HG02642 (cell line): Measurements from ENCODE around the gene STK32B.

Experiments used
- ATAC-seq: cut with Tn5 transposase; IDR thresholded peaks from one replicate; pipeline ENCODE4 v1.9.1; 2021; ENCODE audit warnings: mild to moderate bottlenecking; ENCODE audit not compliant: unreplicated experiment, poor library complexity

The STK32B gene

GRCh38 chr4:5458676-5459075, 407.4 kb downstream of the STK32B start:
- ATAC-seq = no peak

- no peak for ATAC-seq
Measured at GRCh38 chr4:5459236-5459635, 408.0 kb downstream of the STK32B start.

- no peak for ATAC-seq
Measured at GRCh38 chr4:5460106-5460801, 409.0 kb downstream of the STK32B start.

- ATAC-seq = no peak
Measured at GRCh38 chr4:5461477-5461876, 410.2 kb downstream of the STK32B start.

GRCh38 chr4:5462254-5462835, 411.1 kb downstream of the STK32B start:
- no peak for ATAC-seq

DNA sequence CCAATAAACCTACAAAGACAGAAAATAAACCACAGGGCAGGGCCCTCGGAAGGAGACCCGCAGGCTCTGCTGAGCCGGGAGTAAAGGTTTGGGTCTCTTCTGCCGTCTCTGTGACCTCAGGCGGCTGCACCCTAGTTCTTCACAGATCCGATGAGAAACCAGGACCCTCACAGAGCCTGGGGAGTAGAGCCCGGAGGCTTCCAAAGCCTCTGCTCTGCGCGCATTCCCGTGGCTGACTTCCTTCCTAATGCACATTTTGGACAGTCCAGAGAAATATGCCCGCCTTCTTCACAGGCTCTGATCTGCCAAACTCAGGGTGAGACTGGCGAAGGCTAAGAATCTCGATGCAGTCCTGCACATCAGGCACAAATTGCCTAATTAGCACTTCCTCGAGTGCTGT, 411.6 kb downstream of the STK32B start:
- no peak for ATAC-seq

DNA sequence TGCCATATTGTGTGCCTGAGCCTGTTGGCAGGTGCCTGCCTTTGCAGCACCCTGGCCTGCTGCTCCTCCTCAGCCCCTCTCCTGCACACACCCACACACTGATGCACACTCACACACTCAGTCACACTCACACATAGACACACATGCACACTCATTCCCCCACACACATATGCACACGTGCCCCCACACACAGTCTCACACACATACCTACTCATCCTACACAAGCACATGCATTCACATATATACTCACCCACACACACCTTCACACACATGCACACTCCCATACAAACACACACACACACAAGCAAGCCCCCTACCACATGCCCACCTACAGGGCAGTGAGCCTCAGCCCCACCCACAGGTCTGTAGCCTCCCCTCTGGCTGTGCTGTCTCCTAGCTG, 412.1 kb downstream of the STK32B start:
- ATAC-seq = no peak

- ATAC-seq = no peak
Measured at GRCh38 chr4:5463936-5464650, 412.8 kb downstream of the STK32B start.

DNA sequence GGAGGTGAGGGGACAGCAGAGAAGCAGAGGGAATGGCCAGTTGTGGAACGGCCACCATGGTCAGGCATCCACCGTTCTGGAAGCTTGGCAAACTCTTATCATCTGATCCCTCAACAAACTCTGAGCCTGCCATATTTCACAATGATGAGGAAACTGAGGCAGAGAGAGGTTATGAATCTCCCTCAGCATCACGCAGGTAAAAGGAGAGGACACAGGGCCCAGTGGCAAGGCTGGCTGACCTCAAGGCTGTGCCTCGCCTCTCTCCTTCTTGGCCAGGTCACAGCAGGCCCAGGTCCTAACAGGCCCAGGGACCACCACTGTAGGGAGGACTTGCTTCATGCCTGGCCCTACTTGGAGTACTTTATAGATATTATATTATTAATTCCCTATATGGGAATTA, 414.2 kb downstream of the STK32B start:
- ATAC-seq = no peak

- no peak for ATAC-seq
Measured at GRCh38 chr4:5465956-5466355, 414.7 kb downstream of the STK32B start.

DNA sequence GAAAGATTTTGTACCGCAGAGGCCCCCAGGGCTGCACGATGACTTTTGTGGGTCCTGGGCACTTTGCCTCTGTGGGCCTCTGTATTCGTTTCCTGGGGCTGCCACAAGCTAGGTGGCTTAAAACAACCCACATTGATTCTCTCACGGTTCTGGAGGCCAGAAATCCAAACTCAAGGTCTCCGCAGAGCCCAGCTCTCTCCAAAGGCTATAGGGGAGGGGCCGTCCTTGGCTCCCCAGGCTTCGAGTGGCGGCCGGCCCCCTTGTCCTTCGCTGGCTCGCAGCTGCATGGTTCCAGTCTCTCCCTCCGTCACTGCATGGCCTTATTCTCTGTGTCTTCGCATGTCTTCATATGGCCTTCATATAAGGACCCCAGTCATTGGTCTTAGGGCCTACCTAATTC, 415.8 kb downstream of the STK32B start:
- ATAC-seq = no peak

GRCh38 chr4:5469151-5469775, 418.0 kb downstream of the STK32B start:
- no peak for ATAC-seq

DNA sequence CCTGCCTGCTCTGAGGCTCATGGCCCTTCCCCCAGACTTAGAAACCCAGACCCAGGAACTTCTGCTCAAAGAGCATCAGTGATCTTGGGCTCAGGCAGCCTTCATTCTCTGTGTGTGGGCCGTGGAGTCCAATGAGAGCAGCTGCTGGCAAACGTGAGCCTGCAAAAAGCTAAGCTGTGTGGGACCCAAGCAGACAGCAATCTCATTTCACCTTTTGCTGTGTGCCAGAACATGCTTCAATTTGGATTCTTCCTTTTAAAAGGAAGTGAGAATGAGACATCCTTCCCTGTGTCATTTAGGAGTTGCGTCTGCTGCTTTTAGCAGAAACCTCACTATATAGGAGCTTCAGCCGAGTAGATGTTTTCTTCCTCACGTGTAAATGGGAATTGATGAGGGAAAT, 418.6 kb downstream of the STK32B start:
- ATAC-seq = no peak

DNA sequence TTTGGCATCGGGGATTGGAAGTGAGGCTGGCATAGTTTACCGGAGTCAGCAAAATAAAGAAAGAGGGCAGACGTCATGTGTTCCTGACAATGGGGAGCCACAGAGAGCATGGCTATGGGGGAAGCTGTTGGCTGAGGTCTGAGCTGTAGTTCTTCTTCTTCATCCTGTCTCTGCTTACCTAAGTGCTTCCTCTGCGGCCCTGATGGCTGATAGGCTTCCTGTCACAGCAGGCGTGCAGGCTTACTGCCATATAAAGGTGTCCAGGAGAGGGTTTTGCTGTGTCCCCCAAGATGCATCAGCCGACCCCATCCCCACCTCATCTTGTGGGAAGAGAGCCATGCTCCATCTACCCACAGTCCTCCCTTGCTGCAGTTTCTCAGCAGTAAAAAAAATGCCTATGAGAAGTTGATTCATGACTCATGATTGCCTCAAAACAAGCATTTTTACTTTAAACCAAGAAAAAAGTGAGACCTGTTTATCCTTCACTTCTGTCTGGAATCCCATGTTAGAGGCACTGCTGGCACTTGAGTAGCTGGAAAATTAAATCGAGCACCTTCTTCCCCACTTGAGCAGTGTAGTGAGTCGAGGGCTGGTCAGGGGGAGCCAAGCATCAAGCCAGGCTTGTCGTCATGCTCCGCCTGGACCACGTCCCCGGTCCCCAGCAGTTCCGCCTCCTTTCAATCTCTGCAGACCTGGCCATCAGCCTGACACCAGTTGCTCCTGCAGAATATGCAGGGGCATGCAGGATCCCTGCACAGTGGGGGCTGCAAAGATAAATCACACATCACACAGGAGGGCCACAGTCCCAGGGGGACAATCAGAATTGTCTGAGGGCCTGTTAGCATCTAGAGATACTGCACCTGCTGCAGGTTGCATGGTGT, 419.3 kb downstream of the STK32B start:
- ATAC-seq = no peak

- no peak for ATAC-seq
Measured at GRCh38 chr4:5471206-5471605, 419.9 kb downstream of the STK32B start.

- no peak for ATAC-seq
Measured at GRCh38 chr4:5471691-5472090, 420.4 kb downstream of the STK32B start.

DNA sequence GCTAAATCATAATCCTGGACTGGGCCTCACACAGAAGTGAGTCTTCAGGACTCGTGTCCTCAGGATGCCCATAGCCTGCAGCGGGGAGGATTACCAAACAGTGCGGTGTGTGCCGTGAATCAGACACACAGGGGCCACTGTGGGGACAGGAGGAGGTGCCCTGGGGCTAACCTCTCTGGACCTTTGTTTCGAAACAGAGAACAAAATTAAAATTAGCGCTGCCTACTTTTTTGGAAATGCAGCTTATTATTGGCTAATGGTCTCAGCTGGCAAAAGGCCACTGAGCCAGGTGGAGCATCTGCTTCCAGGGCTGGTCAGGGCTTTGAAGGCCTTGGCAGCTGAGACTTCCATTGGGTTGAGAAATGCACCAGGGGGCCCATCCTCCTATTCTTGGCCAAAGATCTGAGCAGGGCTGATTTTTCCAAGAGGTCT, 420.9 kb downstream of the STK32B start:
- no peak for ATAC-seq

- no peak for ATAC-seq
Measured at GRCh38 chr4:5473125-5473524, 421.8 kb downstream of the STK32B start.

GRCh38 chr4:5474756-5475155, 423.5 kb downstream of the STK32B start:
- ATAC-seq = no peak

GRCh38 chr4:5477613-5478012, 426.3 kb downstream of the STK32B start:
- ATAC-seq = no peak
